Fibroblast of mammary gland (primary cell): ENCODE measurements around the gene LYZL1.

Source experiments
- DNase-seq: peaks from one replicate; pipeline ENCODE4 v3.0.0-alpha.2; 2010; ENCODE audit warnings: low read depth
- H3K4me3 ChIP-seq: 2 replicates; pipeline ENCODE4 v1.5.1; 2011; ENCODE audit warnings: low read depth, mild to moderate bottlenecking, low read length, moderate library complexity; ENCODE audit not compliant: control insufficient read depth
- CTCF ChIP-seq: conservative IDR thresholded peaks from 2 replicates; pipeline ENCODE4 v1.5.1; 2011; ENCODE audit warnings: low read depth, low read length, inconsistent platforms; ENCODE audit not compliant: control insufficient read depth, insufficient read depth

The LYZL1 gene

GRCh38 chr10:29271877-29272276 is 17.0 kb upstream of the LYZL1 start:
- TF ChIP-seq CTCF = no peak
- DNase-seq = no peak
- no peak overlapping the region for H3K4me3 ChIP-seq

- no peak for TF ChIP-seq CTCF
- no peak for DNase-seq
- no peak overlapping the region for H3K4me3 ChIP-seq
Observed at GRCh38 chr10:29273478-29273877, 15.4 kb upstream of the LYZL1 start.

- no peak for TF ChIP-seq CTCF
- H3K4me3 ChIP-seq = no peak overlapping the region
- no peak for DNase-seq
Observed at GRCh38 chr10:29276251-29276850, 12.5 kb upstream of the LYZL1 start.

DNA sequence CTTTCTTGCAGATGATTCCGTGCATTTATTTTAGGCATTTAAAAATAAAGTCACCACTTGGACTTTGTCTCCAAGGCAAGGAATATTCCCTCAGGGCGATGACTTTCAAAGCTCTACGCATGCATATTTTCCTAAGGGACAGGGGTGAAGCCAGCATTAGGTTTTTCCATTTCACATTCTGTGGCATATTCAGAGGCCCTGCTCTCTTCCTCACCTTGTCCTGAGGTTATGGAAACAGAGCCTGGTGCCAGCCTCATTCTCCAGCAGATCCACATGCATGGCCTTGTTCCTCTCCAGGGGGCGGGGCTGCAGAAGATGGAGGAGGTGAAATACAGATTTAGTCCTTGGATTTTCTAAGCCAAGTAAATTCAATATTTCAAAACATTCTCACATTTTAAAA is 11.6 kb upstream of the LYZL1 start:
- no peak for TF ChIP-seq CTCF
- DNase-seq = no peak
- H3K4me3 ChIP-seq = no peak overlapping the region

- H3K4me3 ChIP-seq = no peak overlapping the region
- no peak for TF ChIP-seq CTCF
- DNase-seq = no peak
Observed at GRCh38 chr10:29279779-29280487, 8.9 kb upstream of the LYZL1 start.

DNA sequence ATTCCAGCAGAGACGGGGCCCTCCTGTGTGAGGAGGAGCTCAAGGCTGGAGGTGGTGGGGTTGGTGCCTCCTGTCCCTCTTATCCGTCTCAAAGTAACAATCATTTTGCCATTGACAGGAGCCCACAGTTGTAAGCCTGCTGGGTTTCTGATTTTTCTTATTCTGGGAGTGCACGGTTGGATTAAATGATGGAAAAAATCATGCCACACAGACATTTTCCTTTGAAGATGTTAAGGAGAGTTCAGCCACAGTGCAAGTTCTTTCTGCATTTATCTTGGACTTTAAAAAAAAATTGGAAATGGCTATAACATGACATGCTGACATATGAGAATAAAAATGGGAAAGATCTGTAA is 8.4 kb upstream of the LYZL1 start:
- DNase-seq = no peak
- no peak for TF ChIP-seq CTCF

More for the DNA sequence above, 8.4 kb upstream of the LYZL1 start:
- no peak overlapping the region for H3K4me3 ChIP-seq
